GM19463 (cell line): Measurements from ENCODE around the gene IQCN.

Experiments used
- ATAC-seq: cut with Tn5 transposase; IDR thresholded peaks from one replicate; pipeline ENCODE4 v1.9.1; 2021; ENCODE audit warnings: mild to moderate bottlenecking, moderate library complexity; ENCODE audit not compliant: unreplicated experiment

Gene IQCN

GRCh38 chr19:18234194-18234593 lies 40.1 kb downstream of the IQCN start:
- no peak for ATAC-seq

- no peak for ATAC-seq
These were observed 40.9 kb downstream of the IQCN start for GRCh38 chr19:18233224-18233825.

GRCh38 chr19:18232540-18233223 lies 41.6 kb downstream of the IQCN start:
- ATAC-seq: no peak

- ATAC-seq: no peak
These were observed 42.5 kb downstream of the IQCN start for GRCh38 chr19:18231775-18232174.

- no peak for ATAC-seq
These were observed 43.1 kb downstream of the IQCN start for GRCh38 chr19:18230941-18231734.

GRCh38 chr19:18229915-18230314 lies 44.3 kb downstream of the IQCN start:
- no peak for ATAC-seq

GRCh38 chr19:18229474-18229873 lies 44.8 kb downstream of the IQCN start:
- ATAC-seq: no peak

GRCh38 chr19:18227781-18228271 lies 46.4 kb downstream of the IQCN start:
- no peak for ATAC-seq

- no peak for ATAC-seq
These were observed 47.1 kb downstream of the IQCN start for GRCh38 chr19:18226956-18227780.

- no peak for ATAC-seq
These were observed 48.4 kb downstream of the IQCN start, which contains the start of gene PDE4C for GRCh38 chr19:18225702-18226468. PDE4C (minus strand) TSS chr19:18226438; CDS start chr19:18226415, 23 bp downstream.

GRCh38 chr19:18225355-18225701 lies 48.9 kb downstream of the IQCN start:
- no peak for ATAC-seq

GRCh38 chr19:18224525-18225354 lies 49.5 kb downstream of the IQCN start:
- ATAC-seq: peak; percentile 91

GRCh38 chr19:18223860-18224524 lies 50.3 kb downstream of the IQCN start:
- no peak for ATAC-seq

GRCh38 chr19:18221815-18222725 lies 52.2 kb downstream of the IQCN start:
- ATAC-seq: no peak

GRCh38 chr19:18220632-18221275 lies 53.5 kb downstream of the IQCN start:
- ATAC-seq: no peak

GRCh38 chr19:18219911-18220631 lies 54.2 kb downstream of the IQCN start:
- no peak for ATAC-seq

GRCh38 chr19:18218600-18218999 lies 55.7 kb downstream of the IQCN start:
- no peak for ATAC-seq
